ENCODE measurements around the gene TTC38.

TTC38 gene

DNA sequence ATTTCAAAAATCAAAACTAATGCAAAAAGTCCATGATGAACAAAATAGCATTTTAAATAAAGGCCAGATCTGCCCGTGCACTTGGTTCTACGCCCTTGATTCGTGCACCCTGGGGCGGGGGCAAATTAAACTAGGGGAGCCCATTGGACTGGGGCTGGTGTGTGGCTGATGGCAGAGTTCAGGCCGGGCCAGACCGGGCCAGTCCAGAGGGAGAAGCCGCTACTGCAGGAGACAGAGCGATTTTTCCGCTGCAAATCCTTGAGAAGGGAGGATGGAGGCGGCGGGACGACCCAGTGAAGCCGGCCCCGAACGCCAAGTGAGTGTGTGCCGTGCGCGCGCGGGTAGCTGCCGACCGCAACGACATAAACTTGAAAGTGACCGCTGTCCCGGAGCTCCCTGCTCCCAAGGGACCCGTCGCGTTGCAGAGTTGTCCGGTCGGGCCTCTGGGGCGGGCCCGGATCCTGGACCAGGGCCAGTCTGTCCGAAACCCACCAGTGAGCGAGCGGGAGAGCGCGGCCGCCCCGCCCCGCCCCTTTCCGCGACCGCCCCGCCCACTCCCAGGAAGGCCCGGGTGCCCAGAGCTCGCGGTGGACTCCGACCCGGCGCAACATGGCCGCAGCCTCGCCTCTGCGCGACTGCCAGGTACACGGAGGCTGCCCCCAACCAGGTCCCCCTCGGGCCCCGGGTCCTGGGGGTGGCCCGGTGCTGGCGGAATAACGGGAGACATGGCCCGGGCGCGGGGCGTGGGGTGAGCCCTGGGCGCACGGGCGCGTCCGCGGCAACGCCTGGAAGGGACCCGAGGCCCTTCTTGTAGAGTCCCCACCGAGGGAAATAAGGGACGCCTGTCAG is at the start of gene TTC38:
TTC38 (plus strand) TSS at position 578 of the 849 bp plus-strand sequence; CDS start at position 610, 32 bp downstream.
- DNase-seq, result peak; percentile 41

DNA sequence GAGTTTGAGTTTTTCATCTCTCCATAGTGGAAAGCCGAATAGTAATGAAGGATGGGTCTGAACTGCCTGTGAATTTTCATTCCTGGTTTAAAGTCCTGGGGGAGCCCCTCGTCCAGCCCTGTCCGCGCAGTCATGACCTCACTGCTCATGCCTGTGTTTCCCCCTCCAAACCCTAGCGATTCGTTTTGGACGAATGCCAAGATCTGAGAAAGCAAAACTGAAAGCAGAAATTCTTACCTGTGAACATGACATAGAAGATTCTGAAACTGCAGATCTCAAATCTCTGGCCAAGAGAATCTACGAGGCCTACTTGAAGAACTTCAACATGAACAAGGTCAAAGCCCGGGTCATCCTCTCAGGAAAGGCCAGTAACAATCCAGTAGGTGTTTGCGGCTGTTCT is 48.2 kb upstream of the TTC38 start:
- DNase-seq, result no peak

- no peak for DNase-seq
These were observed 46.9 kb upstream of the TTC38 start for GRCh38 chr22:46220921-46221320.

GRCh38 chr22:46224044-46224897 is 43.5 kb upstream of the TTC38 start:
- DNase-seq, result no peak

- DNase-seq, result no peak
These were observed 42.9 kb upstream of the TTC38 start for GRCh38 chr22:46224898-46225290.

GRCh38 chr22:46225631-46226030 is 42.2 kb upstream of the TTC38 start:
- DNase-seq, result no peak

- DNase-seq, result no peak
These were observed 41.2 kb upstream of the TTC38 start for GRCh38 chr22:46226577-46226976.

- DNase-seq, result no peak
These were observed 38.1 kb upstream of the TTC38 start for GRCh38 chr22:46229701-46230100.

- DNase-seq, result no peak
These were observed 37.4 kb upstream of the TTC38 start for GRCh38 chr22:46230262-46230901.

GRCh38 chr22:46233231-46233630 is 34.6 kb upstream of the TTC38 start:
- no peak for DNase-seq

DNA sequence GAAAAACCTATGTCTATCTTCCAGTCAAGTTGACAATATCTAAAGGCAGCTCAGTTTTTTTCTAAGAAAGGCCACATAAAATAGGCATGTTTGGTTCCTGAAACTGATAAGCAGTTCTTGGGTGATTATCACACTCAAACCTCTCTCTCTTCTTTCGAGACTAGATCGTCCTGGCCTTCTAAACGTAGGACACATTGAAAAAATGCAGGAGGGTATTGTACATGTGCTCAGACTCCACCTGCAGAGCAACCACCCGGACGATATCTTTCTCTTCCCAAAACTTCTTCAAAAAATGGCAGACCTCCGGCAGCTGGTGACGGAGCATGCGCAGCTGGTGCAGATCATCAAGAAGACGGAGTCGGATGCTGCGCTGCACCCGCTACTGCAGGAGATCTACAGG is 32.8 kb upstream of the TTC38 start:
- no peak for DNase-seq

GRCh38 chr22:46237453-46238124 is 30.2 kb upstream of the TTC38 start:
- DNase-seq, result no peak

- DNase-seq, result no peak
These were observed 29.3 kb upstream of the TTC38 start for GRCh38 chr22:46238541-46238940.

DNA sequence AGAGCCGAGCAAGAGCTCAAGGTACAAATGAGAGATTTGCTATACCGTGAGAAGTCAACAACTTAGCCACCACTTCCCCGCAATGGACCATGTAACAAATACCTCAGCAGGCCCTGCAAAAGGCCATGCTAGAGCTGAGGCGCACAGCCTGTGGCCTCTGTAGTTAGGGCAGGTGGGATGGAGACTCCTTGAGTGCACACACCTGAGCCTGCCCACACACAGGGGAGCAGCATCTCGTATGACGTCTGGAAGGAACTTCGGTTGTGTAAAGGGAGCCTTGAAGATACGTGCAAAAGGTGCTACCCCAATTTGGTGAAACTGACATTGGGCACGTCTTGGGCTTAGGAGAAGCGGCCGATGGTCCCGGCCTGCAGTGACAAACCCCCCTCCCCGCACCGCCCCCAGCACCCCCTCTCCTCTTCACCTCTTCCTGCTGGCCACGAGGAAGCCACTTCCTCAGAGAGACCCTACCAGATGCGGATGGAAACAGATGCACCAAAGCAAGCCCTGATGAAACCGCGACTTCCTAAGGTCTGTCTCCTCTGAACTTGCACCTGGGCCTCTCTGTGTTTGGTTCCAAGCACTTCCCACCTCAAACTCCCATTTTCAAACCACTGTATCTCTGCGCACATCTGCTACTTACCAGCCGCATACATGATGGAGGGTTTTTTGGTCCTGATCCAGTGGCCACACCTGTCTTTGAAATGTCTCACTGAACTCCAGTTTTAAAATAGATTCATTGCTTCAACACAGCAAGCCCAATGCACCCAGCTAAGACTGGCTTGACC is 28.4 kb upstream of the TTC38 start:
- DNase-seq, result no peak

- DNase-seq, result no peak
These were observed 27.7 kb upstream of the TTC38 start for GRCh38 chr22:46240073-46240472.

DNA sequence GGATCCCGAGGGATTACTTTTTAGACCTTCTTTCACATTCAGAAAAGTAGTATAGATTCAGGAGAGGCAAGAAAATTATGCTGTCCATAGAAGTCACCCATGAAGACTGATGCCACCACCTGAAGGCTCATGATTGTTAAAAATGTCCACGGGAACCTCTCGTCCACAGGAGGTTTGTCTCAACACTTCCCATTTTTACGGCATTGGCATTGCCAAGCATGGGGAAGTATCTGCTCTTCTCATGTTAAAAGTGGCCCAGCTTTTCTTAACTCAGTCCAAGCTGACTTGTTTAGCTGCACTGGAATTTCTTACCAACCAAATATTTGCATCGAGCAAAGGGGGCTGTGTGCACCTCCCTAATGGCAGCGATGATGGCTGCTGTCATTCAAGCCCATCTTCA is 27.3 kb upstream of the TTC38 start:
- DNase-seq, result no peak

- DNase-seq, result no peak
These were observed 26.9 kb upstream of the TTC38 start for GRCh38 chr22:46240907-46241306.

GRCh38 chr22:46241396-46242007 is 26.3 kb upstream of the TTC38 start:
- no peak for DNase-seq

DNA sequence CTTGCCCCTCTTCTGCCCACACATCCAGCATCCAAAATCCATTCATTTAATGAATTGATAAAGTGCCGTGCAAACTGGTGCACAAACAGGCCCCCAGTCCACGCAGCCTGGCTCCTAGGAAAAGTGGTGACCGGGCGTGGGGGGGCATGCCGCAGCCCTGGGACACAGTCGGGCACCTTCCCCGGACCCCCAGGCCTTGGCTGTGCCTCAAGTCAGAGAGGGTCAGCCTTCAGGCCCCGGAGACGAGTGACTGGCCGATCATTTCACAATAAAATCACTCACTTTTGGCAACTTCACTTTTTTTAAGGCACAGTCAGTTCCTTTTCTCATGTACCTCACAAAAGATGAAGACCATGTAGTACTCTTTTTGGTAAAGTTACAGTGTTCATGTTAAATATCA is 25.7 kb upstream of the TTC38 start:
- no peak for DNase-seq

DNA sequence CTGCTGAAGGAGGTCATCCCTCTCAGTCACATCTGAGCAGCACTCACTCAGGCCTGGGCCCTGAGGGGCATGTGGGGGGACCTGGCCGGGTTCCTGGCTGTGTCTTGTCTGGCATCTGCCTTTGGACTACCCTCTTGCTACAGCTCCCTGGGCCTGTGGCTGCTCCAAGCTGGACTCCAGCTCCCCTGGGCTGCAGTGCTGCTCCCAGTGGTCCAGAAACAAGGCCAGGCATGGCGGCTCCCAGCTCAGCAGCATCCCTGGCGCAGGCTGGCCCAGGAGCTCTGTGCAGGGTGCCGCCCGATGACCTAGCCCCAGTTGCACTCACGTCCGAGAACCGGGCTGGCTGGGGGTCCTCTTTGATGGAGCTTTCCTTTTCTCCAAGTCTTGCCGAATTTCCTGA is 23.0 kb upstream of the TTC38 start:
- no peak for DNase-seq

- no peak for DNase-seq
These were observed 22.3 kb upstream of the TTC38 start for GRCh38 chr22:46245511-46245910.

DNA sequence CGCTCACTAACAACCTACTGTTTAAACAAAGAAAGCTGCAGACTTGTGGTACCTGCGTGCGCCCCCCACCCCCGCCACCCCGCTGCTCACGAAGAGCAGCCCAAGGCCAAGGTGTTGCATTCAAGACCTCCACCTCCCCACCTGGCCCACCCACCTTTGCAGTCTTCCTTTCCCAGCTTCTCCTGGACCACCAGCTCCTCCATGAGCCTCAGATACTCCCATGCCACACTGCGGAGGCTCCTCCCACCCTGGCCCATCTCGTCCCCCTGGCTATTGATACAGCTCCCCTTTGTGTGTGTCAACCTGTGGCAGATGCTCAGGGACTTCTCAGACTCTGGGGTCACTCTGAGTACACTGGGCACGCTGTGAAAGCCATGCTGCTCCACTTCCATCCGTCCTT is 21.6 kb upstream of the TTC38 start:
- no peak for DNase-seq

Data from CD4-positive, alpha-beta T cell treated with Interleukin-4 for 4 hours (primary cell).